H1 (cell line): ENCODE data around the gene MYLK. TPM values are rescaled to one million over a fixed set of nuclear protein-coding genes. Genes with fewer than 3 reads are reported as not detected.

Experiments used
- CTCF ChIA-PET: fragments of 300-600 bp; sonication (Branson Sonifier 250); formaldehyde crosslinking; loops from one replicate; lab custom pipeline; 2021; ENCODE audit not compliant: partially characterized antibody; lab: Charles Lee
- POLR2A ChIA-PET: fragments of 300-600 bp; sonication (Branson Sonifier 250); formaldehyde crosslinking; loops from one replicate; lab custom pipeline; 2021; ENCODE audit warnings: inconsistent platforms; ENCODE audit not compliant: partially characterized antibody; lab: Charles Lee
- DNase-seq, 2 experiments: peaks; one replicate each; pipeline versions ENCODE4 v3.0.0 to v3.0.0-alpha.2; 2010 to 2022; ENCODE audit warnings: low spot score in 2 of 2, low read depth in 1 of 2, mixed read lengths in 1 of 2
- FAIRE-seq: peaks from 2 replicates; lab custom pipeline; 2011; peaks lifted over from hg19 to GRCh38; lab: Jason Lieb, UNC
- H2AFZ ChIP-seq: 2 replicates; pipeline ENCODE4 v1.8.1; 2012; ENCODE audit warnings: low read length, inconsistent platforms
- H2AK5ac ChIP-seq: 2 replicates; pipeline ENCODE4 v1.6.1; 2013; ENCODE audit warnings: low read depth, low read length
- H2BK120ac ChIP-seq: replicated peaks from 2 replicates; pipeline ENCODE3; 2013; ENCODE audit warnings: low read depth, low read length, inconsistent platforms
- H2BK12ac ChIP-seq: 2 replicates; pipeline ENCODE4 v1.6.1; 2013; ENCODE audit warnings: low read depth, low read length
- H2BK15ac ChIP-seq: 2 replicates; pipeline ENCODE4 v1.6.1; 2013; ENCODE audit warnings: low read length
- H2BK20ac ChIP-seq: 2 replicates; pipeline ENCODE4 v1.6.1; 2013; ENCODE audit warnings: low read length
- H2BK5ac ChIP-seq: 2 replicates; pipeline ENCODE4 v1.6.1; 2013; ENCODE audit warnings: low read depth, low read length
- H3K14ac ChIP-seq: 2 replicates; pipeline ENCODE4 v1.6.1; 2013; ENCODE audit warnings: inconsistent platforms; ENCODE audit not compliant: insufficient read length
- H3K18ac ChIP-seq: 2 replicates; pipeline ENCODE4 v1.6.1; 2013; ENCODE audit warnings: low read length; ENCODE audit errors: extremely low read depth
- H3K23ac ChIP-seq: 2 replicates; pipeline ENCODE4 v1.6.1; 2013; ENCODE audit warnings: inconsistent platforms; ENCODE audit not compliant: insufficient read length
- H3K23me2 ChIP-seq: 2 replicates; pipeline ENCODE4 v1.6.1; 2013; ENCODE audit warnings: low read depth, low read length
- H3K27ac ChIP-seq: 2 replicates; pipeline ENCODE4 v1.6.1; 2011; ENCODE audit warnings: low read depth, low read length, inconsistent platforms
- H3K27me3 ChIP-seq, 4 experiments: replicated peaks in 1 of 4; 1 replicate in 1 of 4; 2 replicates in 3 of 4; pipeline versions ENCODE4 v1.6.1 to v1.8.1; 2011 to 2013; ENCODE audit warnings: low read length in 3 of 4, mild to moderate bottlenecking in 3 of 4, inconsistent platforms in 2 of 4, mixed read lengths in 2 of 4, moderate library complexity in 1 of 4; ENCODE audit not compliant: control insufficient read depth in 3 of 4, insufficient read depth in 3 of 4; ENCODE audit errors: extremely low read depth in 1 of 4
- H3K36me3 ChIP-seq, 4 experiments: 2 replicates each; pipeline versions ENCODE4 v1.6.1 to v1.8.1; 2011 to 2013; ENCODE audit warnings: mild to moderate bottlenecking in 4 of 4, low read length in 3 of 4, moderate library complexity in 2 of 4, control low read depth in 1 of 4, inconsistent platforms in 1 of 4; ENCODE audit not compliant: insufficient read depth in 4 of 4, control insufficient read depth in 2 of 4
- H3K4ac ChIP-seq: replicated peaks from 2 replicates; pipeline ENCODE3; 2013; ENCODE audit warnings: low read length, low read depth, mixed read lengths, inconsistent platforms; ENCODE audit not compliant: insufficient read length
- H3K4me1 ChIP-seq, 4 experiments: replicated peaks in 1 of 4; 1 replicate in 1 of 4; 2 replicates in 3 of 4; pipeline versions ENCODE4 v1.6.1 to v1.8.1; 2011 to 2013; ENCODE audit warnings: low read length in 3 of 4, inconsistent platforms in 2 of 4, mixed read lengths in 1 of 4; ENCODE audit not compliant: insufficient read depth in 4 of 4, control insufficient read depth in 3 of 4
- H3K4me2 ChIP-seq, 2 experiments: 2 replicates each; pipeline versions ENCODE4 v1.6.1 to v1.8.1; 2011 to 2013; ENCODE audit warnings: low read depth in 2 of 2, low read length in 2 of 2, control low read depth in 1 of 2, inconsistent platforms in 1 of 2, mild to moderate bottlenecking in 1 of 2; ENCODE audit not compliant: insufficient read depth in 1 of 2
- H3K4me3 ChIP-seq, 4 experiments: fragments of 200-600, 300-600 bp in 1 of 4; sonication (generic), shearing (Covaris generic), sonication (Bioruptor Twin) in 1 of 4; 2 replicates each; pipeline versions ENCODE4 v1.5.1 to v1.8.1; 2011 to 2016; ENCODE audit warnings: low read length in 4 of 4, low read depth in 3 of 4, control low read depth in 2 of 4, inconsistent platforms in 2 of 4, mild to moderate bottlenecking in 2 of 4, mixed read lengths in 1 of 4, moderate library complexity in 1 of 4; ENCODE audit not compliant: insufficient read depth in 2 of 4; ENCODE audit errors: extremely low read depth in 1 of 4
- H3K56ac ChIP-seq: replicated peaks from 2 replicates; pipeline ENCODE3; 2013; ENCODE audit warnings: low read depth, mild to moderate bottlenecking, mixed read lengths, low read length, inconsistent platforms; ENCODE audit not compliant: insufficient read length
- H3K79me1 ChIP-seq: 2 replicates; pipeline ENCODE4 v1.6.1; 2013; ENCODE audit warnings: low read depth, low read length, control low read depth
- H3K79me2 ChIP-seq, 2 experiments: 2 replicates each; pipeline versions ENCODE4 v1.6.1 to v1.8.1; 2012 to 2013; ENCODE audit warnings: low read length in 2 of 2, mild to moderate bottlenecking in 2 of 2, inconsistent platforms in 1 of 2; ENCODE audit not compliant: insufficient read depth in 2 of 2, control insufficient read depth in 1 of 2
- H3K9ac ChIP-seq, 4 experiments: replicated peaks in 1 of 4; 1 replicate in 1 of 4; 2 replicates in 3 of 4; pipeline versions ENCODE4 v1.6.1 to v1.8.1; 2011 to 2013; ENCODE audit warnings: low read depth in 3 of 4, low read length in 3 of 4, control low read depth in 2 of 4, mild to moderate bottlenecking in 2 of 4, moderate library complexity in 2 of 4, inconsistent platforms in 1 of 4; ENCODE audit errors: extremely low read depth in 1 of 4
- H3K9me3 ChIP-seq, 2 experiments: 2 replicates each; pipeline versions ENCODE4 v1.6.1 to v1.8.1; 2012 to 2013; ENCODE audit warnings: mild to moderate bottlenecking in 2 of 2, moderate library complexity in 2 of 2, control low read depth in 1 of 2, inconsistent platforms in 1 of 2, low read depth in 1 of 2, low read length in 1 of 2, mixed read lengths in 1 of 2; ENCODE audit not compliant: insufficient read depth in 2 of 2
- H4K20me1 ChIP-seq, 2 experiments: replicated peaks in 1 of 2; 2 replicates each; pipeline versions ENCODE3 to v1.8.1; 2011 to 2013; ENCODE audit warnings: inconsistent platforms in 2 of 2, low read length in 2 of 2, mild to moderate bottlenecking in 1 of 2; ENCODE audit not compliant: insufficient read depth in 2 of 2, control insufficient read depth in 1 of 2
- H4K5ac ChIP-seq: 2 replicates; pipeline ENCODE4 v1.6.1; 2013; ENCODE audit warnings: low read length, low read depth, mixed read lengths, inconsistent platforms; ENCODE audit not compliant: insufficient read length
- H4K8ac ChIP-seq: 2 replicates; pipeline ENCODE4 v1.8.0; 2013; ENCODE audit warnings: mild to moderate bottlenecking, moderate library complexity, low read length, inconsistent platforms; ENCODE audit not compliant: insufficient read depth; ENCODE audit errors: extremely low read depth
- H4K91ac ChIP-seq: replicated peaks from 2 replicates; pipeline ENCODE3; 2013; ENCODE audit warnings: low read length, mixed read lengths, inconsistent platforms; ENCODE audit not compliant: insufficient read length
- BCL11A ChIP-seq, 2 experiments: IDR thresholded peaks; one replicate each; pipeline ENCODE4 v1.6.1; 2011; ENCODE audit warnings: low read depth in 2 of 2, low read length in 2 of 2, mild to moderate bottlenecking in 2 of 2
- CTBP2 ChIP-seq: IDR thresholded peaks from 2 replicates; pipeline ENCODE4 v1.7.0; 2011; ENCODE audit warnings: borderline replicate concordance, mild to moderate bottlenecking, moderate library complexity, mixed read lengths, low read length; ENCODE audit not compliant: insufficient read depth, insufficient read length
- E2F6 ChIP-seq: IDR thresholded peaks from 2 replicates; pipeline ENCODE4 v1.6.1; 2012; ENCODE audit warnings: inconsistent platforms
- EP300 ChIP-seq, 2 experiments: IDR thresholded peaks; 1 replicate in 1 of 2; 2 replicates in 1 of 2; pipeline ENCODE4 v1.6.1; 2011 to 2012; ENCODE audit warnings: low read depth in 2 of 2, low read length in 2 of 2, mild to moderate bottlenecking in 2 of 2, borderline replicate concordance in 1 of 2, inconsistent platforms in 1 of 2, moderate library complexity in 1 of 2
- HDAC6 ChIP-seq: IDR thresholded peaks from one replicate; pipeline ENCODE4 v1.7.1; 2012; ENCODE audit warnings: low read depth, mild to moderate bottlenecking, inconsistent platforms, low read length, moderate library complexity
- KDM1A ChIP-seq: fragments of 200-600, 300-600 bp; sonication (generic); IDR thresholded peaks from 2 replicates; pipeline ENCODE4 v1.7.1; 2016; ENCODE audit warnings: mild to moderate bottlenecking, low read length, borderline replicate concordance
- MAX ChIP-seq: IDR thresholded peaks from 2 replicates; pipeline ENCODE4 v1.6.1; 2012; ENCODE audit warnings: inconsistent platforms
- NANOG ChIP-seq: IDR thresholded peaks from 2 replicates; pipeline ENCODE4 v1.6.1; 2011; ENCODE audit warnings: low read length, low read depth, mild to moderate bottlenecking, inconsistent platforms; ENCODE audit not compliant: insufficient read depth, poor library complexity, severe bottlenecking
- NRF1 ChIP-seq: IDR thresholded peaks from 2 replicates; pipeline ENCODE4 v1.6.1; 2011; ENCODE audit warnings: mild to moderate bottlenecking, low read depth, low read length, improper control_type of control experiment
- POU5F1 ChIP-seq: IDR thresholded peaks from 2 replicates; pipeline ENCODE4 v1.6.1; 2011; ENCODE audit warnings: low read depth, mild to moderate bottlenecking, low read length, moderate library complexity
- RBBP5 ChIP-seq: IDR thresholded peaks from 2 replicates; pipeline ENCODE4 v1.7.1; 2012; ENCODE audit warnings: low read depth, mild to moderate bottlenecking, inconsistent platforms, low read length, moderate library complexity, borderline replicate concordance
- TBP ChIP-seq: IDR thresholded peaks from 2 replicates; pipeline ENCODE4 v1.6.1; 2011; ENCODE audit warnings: low read depth, low read length, improper control_type of control experiment
- ZNF274 ChIP-seq: IDR thresholded peaks from 2 replicates; pipeline ENCODE4 v1.7.0; 2012; ENCODE audit warnings: low read length, borderline replicate concordance; ENCODE audit errors: extremely low read depth
- WGBS, 2 experiments: shearing (Covaris generic) in 1 of 2; methylation state at CpG; one replicate each; pipeline versions ENCODE4 v1.1.6 to v1.1.7; 2013 to 2015; ENCODE audit warnings: low lambda C conversion rate in 2 of 2, mixed read lengths in 2 of 2, inconsistent platforms in 1 of 2, low coverage in 1 of 2, missing lambda C conversion rate in 1 of 2; ENCODE audit not compliant: insufficient replicate concordance in 2 of 2, insufficient coverage in 1 of 2, insufficient read length in 1 of 2; ENCODE audit errors: extremely low coverage in 1 of 2, missing lambda C conversion rate in 1 of 2; 5-methylcytosine and 5-hydroxymethylcytosine counted together
- polyA plus RNA-seq, 7 experiments: library from polyadenylated mRNA; depleted of rRNA in 3 of 7; stranded (reverse) in 5 of 7; unstranded in 2 of 7; fragments of >200 nt in 5 of 7; fragments of 200-250 nt in 2 of 7; gene quantifications; 1 replicate in 5 of 7; 2 replicates in 1 of 7; 4 replicates in 1 of 7; pipeline versions ENCODE4 v1.2.1 to v1.2.3, GENCODE V29; 2011 to 2013; ENCODE audit warnings: missing spikeins in 2 of 7, mixed read lengths in 2 of 7
- total RNA-seq: library from RNA; stranded (reverse); fragmentation: NEBNext Ultra II Directional; extraction: Animal tissue kit (Norgen Biotek cat#: 25700); gene quantifications from 2 replicates; pipeline ENCODE4 v1.2.1, GENCODE V29; 2021

The MYLK gene
- total and polyA plus RNA-seq, 2 of the 8 experiments (the other 6 are each of a cell fraction or from before 2014, with no cell fraction given): 11.6 to 21.3 TPM

DNA sequence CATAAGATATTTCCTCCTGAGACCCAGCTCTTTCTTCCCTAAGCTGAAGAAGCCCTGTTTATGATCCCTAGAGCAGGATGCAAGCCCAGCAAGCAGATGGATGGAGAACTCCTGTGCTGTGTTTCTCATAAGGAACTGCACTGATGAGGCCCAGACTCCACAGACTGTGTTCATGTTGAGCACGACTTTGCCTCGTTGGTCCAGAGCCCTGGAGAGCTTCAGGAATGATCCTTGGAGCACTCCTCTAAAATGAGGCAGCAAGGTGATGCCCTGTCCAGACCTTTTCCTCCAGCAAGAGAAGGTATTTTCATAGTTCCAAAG lies 83.8 kb downstream of the MYLK start:
- H3K36me3 ChIP-seq: no peaks in the 10 kb centered on the region
- no peaks in the 10 kb centered on the region for H3K79me2 ChIP-seq
- H2BK5ac ChIP-seq: no peak overlapping the region
- H3K23me2 ChIP-seq: no peaks in the 10 kb centered on the region
- H3K56ac ChIP-seq: no peak overlapping the region
- no peak overlapping the region for H2BK120ac ChIP-seq
- H2AK5ac ChIP-seq: no peak overlapping the region
- TF ChIP-seq RBBP5 (no peak), NRF1 (no peak), EP300 (IDR thresholded peaks at IDR 0.05; ENCODE audit: borderline replicate concordance in 1 of 2, low read depth in 2 of 2, low read length in 2 of 2) (no peak), TBP (no peak), POU5F1 (no peak), CTBP2 (no peak), ZNF274 (no peak), KDM1A (no peak), NANOG (no peak), MAX (no peak), HDAC6 (no peak), E2F6 (no peak), BCL11A (IDR thresholded peaks at IDR 0.05; ENCODE audit: low read depth in 2 of 2, low read length in 2 of 2) (no peak)
- no peak overlapping the region for H2BK15ac ChIP-seq
- H3K9me3 ChIP-seq: no peaks in the 10 kb centered on the region
- no peak overlapping the region for H3K4me2 ChIP-seq
- no peak overlapping the region for H4K8ac ChIP-seq
- no peak overlapping the region for H2BK12ac ChIP-seq
- no peak overlapping the region for H3K4me3 ChIP-seq
- H2AFZ ChIP-seq: no peak overlapping the region
- FAIRE-seq (no peak), DNase-seq (no peak)
- no peak overlapping the region for H3K14ac ChIP-seq
- H4K5ac ChIP-seq: no peak overlapping the region
- POLR2A ChIA-PET: no interaction called here
- H3K23ac ChIP-seq: no peak overlapping the region
- no peak overlapping the region for H3K9ac ChIP-seq
- no peak overlapping the region for H3K18ac ChIP-seq
- H3K4me1 ChIP-seq: peaks cover 0 to 3% (median 0%) of the 10 kb centered on the region in 4 experiments; a peak in 3 of 7 replicates
- H4K20me1 ChIP-seq: no peaks in the 10 kb centered on the region
- WGBS, 2 experiments: 92% methylated on average over 2 of the region's 2 CpGs; no CpG with 5 or more reads in 1 of the 2 experiments
- CTCF ChIA-PET: interaction anchor here (0.9 to 2.7 kb wide), 5 partner anchors 9 to 108 kb away, joined by 3 to 8 read pairs (median 3); no protein-coding TSS in a partner anchor
- H3K27ac ChIP-seq: no peak overlapping the region
- no peak overlapping the region for H2BK20ac ChIP-seq
- no peak overlapping the region for H4K91ac ChIP-seq
- H3K27me3 ChIP-seq: no peaks in the 10 kb centered on the region
- no peaks in the 10 kb centered on the region for H3K79me1 ChIP-seq
- H3K4ac ChIP-seq: no peak overlapping the region
